B cell (primary cell): ENCODE measurements around the gene GPR35. TPM values are rescaled to one million over a fixed set of nuclear protein-coding genes. Genes with fewer than 3 reads are reported as not detected.

Source experiments
- ATAC-seq: fragments of 200-7000 bp; cut with Tn5 transposase; one replicate; pipeline ENCODE4 v1.10.0; 2021; ENCODE audit warnings: low read depth, mild to moderate bottlenecking, moderate number of reproducible peaks, moderate library complexity
- CTCF ChIA-PET: fragments of 350-600 bp; sonication (Branson Sonifier 250); formaldehyde crosslinking; loops from one replicate; lab custom pipeline; 2021; ENCODE audit warnings: antibody characterized with exemption, inconsistent platforms; lab: Charles Lee
- POLR2A ChIA-PET: fragments of 350-600 bp; sonication (Branson Sonifier 250); formaldehyde crosslinking; loops from one replicate; lab custom pipeline; 2021; ENCODE audit warnings: antibody characterized with exemption; lab: Charles Lee
- DNase-seq: peaks from one replicate; pipeline ENCODE4 v3.0.0; 2013
- H2AFZ ChIP-seq: 2 replicates; pipeline ENCODE4 v1.6.1; 2012; ENCODE audit warnings: mild to moderate bottlenecking, low read depth, low read length; ENCODE audit not compliant: insufficient read depth, poor library complexity, severe bottlenecking
- H3K27ac ChIP-seq, 2 donors: 1 replicate in 1 of 2; 2 replicates in 1 of 2; pipeline ENCODE4 v1.5.1; 2012 to 2013; ENCODE audit warnings: low read length in 2 of 2, mild to moderate bottlenecking in 2 of 2, moderate library complexity in 1 of 2
- H3K27me3 ChIP-seq, 4 experiments: fragments of 200-600 bp in 1 of 4; sonication (generic) in 1 of 4; replicated peaks in 1 of 4; 1 replicate in 2 of 4; 2 replicates in 2 of 4; pipeline versions ENCODE4 v1.6.1 to v1.7.0; 2013 to 2016; ENCODE audit warnings: low read length in 3 of 4, mild to moderate bottlenecking in 2 of 4, mixed read lengths in 1 of 4, moderate library complexity in 1 of 4; ENCODE audit not compliant: insufficient read depth in 4 of 4, control insufficient read depth in 3 of 4; ENCODE audit errors: control extremely low read depth in 1 of 4
- H3K36me3 ChIP-seq, 2 experiments: replicated peaks in 1 of 2; 1 replicate in 1 of 2; 2 replicates in 1 of 2; pipeline versions ENCODE4 v1.6.1 to v1.7.1; 2013; ENCODE audit warnings: low read length in 1 of 2; ENCODE audit not compliant: insufficient read depth in 2 of 2, control insufficient read depth in 1 of 2; ENCODE audit errors: control extremely low read depth in 1 of 2, extremely low read depth in 1 of 2
- H3K4me1 ChIP-seq, 2 donors: fragments of 200-600 bp in 1 of 2; sonication (generic) in 1 of 2; 1 replicate in 1 of 2; 2 replicates in 1 of 2; pipeline versions ENCODE4 v1.5.1 to v1.6.1; 2013 to 2017; ENCODE audit warnings: low read length in 2 of 2; ENCODE audit not compliant: control insufficient read depth in 2 of 2, insufficient read depth in 2 of 2
- H3K4me2 ChIP-seq: replicated peaks from 2 replicates; pipeline ENCODE3; 2012; ENCODE audit warnings: mild to moderate bottlenecking, low read depth, low read length; ENCODE audit not compliant: poor library complexity, severe bottlenecking
- H3K4me3 ChIP-seq, 5 experiments: fragments of 200-600 bp in 1 of 5; sonication (generic) in 1 of 5; 1 replicate in 3 of 5; 2 replicates in 2 of 5; pipeline versions ENCODE4 v1.5.1 to v1.7.0; 2011 to 2016; ENCODE audit warnings: low read length in 4 of 5, mild to moderate bottlenecking in 4 of 5, low read depth in 2 of 5, control low read depth in 1 of 5, moderate library complexity in 1 of 5; ENCODE audit not compliant: insufficient read depth in 1 of 5; ENCODE audit errors: control extremely low read depth in 1 of 5, extremely low read depth in 1 of 5
- H3K79me2 ChIP-seq: fragments of 200-600 bp; sonication (generic); one replicate; pipeline ENCODE4 v1.6.0; 2016; ENCODE audit warnings: low read length; ENCODE audit not compliant: control insufficient read depth, insufficient read depth
- H3K9ac ChIP-seq: fragments of 200-600 bp; sonication (generic); 2 replicates; pipeline ENCODE4 v1.6.1; 2017; ENCODE audit warnings: mild to moderate bottlenecking, low read length, moderate library complexity
- H3K9me3 ChIP-seq, 3 donors: one replicate each; pipeline versions ENCODE4 v1.6.1 to v1.7.1; 2013; ENCODE audit warnings: low read length in 2 of 3; ENCODE audit not compliant: control insufficient read depth in 2 of 3, insufficient read depth in 1 of 3; ENCODE audit errors: control extremely low read depth in 1 of 3
- H4K20me1 ChIP-seq: 2 replicates; pipeline ENCODE4 v1.6.0; 2012; ENCODE audit warnings: mild to moderate bottlenecking, low read length; ENCODE audit not compliant: insufficient read depth, control insufficient read depth, poor library complexity, severe bottlenecking
- H3K27ac Mint-ChIP-seq: one replicate; pipeline ENCODE4 v1.8.0; 2021; ENCODE audit warnings: mixed read lengths
- H3K27me3 Mint-ChIP-seq: one replicate; pipeline ENCODE4 v1.8.0; 2021; ENCODE audit warnings: mixed read lengths
- H3K4me1 Mint-ChIP-seq: one replicate; pipeline ENCODE4 v1.8.0; 2021; ENCODE audit warnings: mixed read lengths
- H3K4me3 Mint-ChIP-seq: one replicate; pipeline ENCODE4 v1.8.0; 2021; ENCODE audit warnings: mixed read lengths
- H3K9me3 Mint-ChIP-seq: one replicate; pipeline ENCODE4 v1.8.0; 2022; ENCODE audit warnings: mixed read lengths; ENCODE audit not compliant: insufficient read depth
- CTCF ChIP-seq: fragments of 200-600 bp; IDR thresholded peaks from one replicate; pipeline ENCODE4 v1.8.0; 2022; ENCODE audit warnings: antibody characterized with exemption, mild to moderate bottlenecking
- EZH2 ChIP-seq: IDR thresholded peaks from 2 replicates; pipeline ENCODE4 v1.6.1; 2012; ENCODE audit warnings: borderline replicate concordance, low read depth, mild to moderate bottlenecking, moderate library complexity, low read length; ENCODE audit not compliant: insufficient read depth, poor library complexity, severe bottlenecking
- WGBS: methylation state at CpG from one replicate; pipeline ENCODE4 v1.1.5; 2013; ENCODE audit warnings: missing lambda C conversion rate; ENCODE audit not compliant: insufficient coverage; 5-methylcytosine and 5-hydroxymethylcytosine counted together
- intact Hi-C: fragments of 100-400 bp; cut with micrococcal nuclease; formaldehyde crosslinking; loops from one replicate; pipeline ENCODE4 v1.10.0; 2022
- polyA plus RNA-seq: library from polyadenylated mRNA; depleted of rRNA; stranded (reverse); fragments of >200 nt; gene quantifications from 2 replicates; pipeline ENCODE4 v1.2.3, GENCODE V29; 2012
- total RNA-seq, 2 donors: library from RNA; stranded (reverse); fragments of 120-200 nt in 1 of 2; gene quantifications; 1 replicate in 1 of 2; 2 replicates in 1 of 2; pipeline versions ENCODE4 v1.2.3 to v1.2.4, GENCODE V29; 2013 to 2022

The GPR35 gene
- total and polyA plus RNA-seq, 2 donors (not counting 1 experiment from before 2014, with no cell fraction given), result 1.8 to 9.6 TPM

GRCh38 chr2:240579771-240580614 is 45.3 kb upstream of the GPR35 start:
- peak overlapping the region; percentile 70 for H3K27ac Mint-ChIP-seq
- ATAC-seq (peak; percentile 21), DNase-seq (peak; percentile 63)
- H3K36me3 ChIP-seq, result peaks cover 0 to 35% of the 10 kb centered on the region in 2 experiments
- H3K4me1 Mint-ChIP-seq, result peaks cover 40% of the 10 kb centered on the region
- H3K4me2 ChIP-seq, result peak overlapping the region; percentile 12
- H3K9me3 Mint-ChIP-seq, result no peaks in the 10 kb centered on the region
- peaks cover 91% of the 10 kb centered on the region for H4K20me1 ChIP-seq
- peaks cover 0 to 5% (median 0%) of the 10 kb centered on the region in 3 donors for H3K9me3 ChIP-seq
- H3K9ac ChIP-seq, result no peak overlapping the region
- no peak overlapping the region for H3K4me3 ChIP-seq
- no peak overlapping the region for H3K4me3 Mint-ChIP-seq
- peaks cover 9 to 27% of the 10 kb centered on the region in 2 donors for H3K4me1 ChIP-seq
- TF ChIP-seq CTCF (peak; percentile 13), EZH2 (no peak)
- peaks cover 66% of the 10 kb centered on the region for H3K79me2 ChIP-seq
- intact Hi-C loops, result no loop called here
- POLR2A ChIA-PET, result interaction anchor here (1.2 kb wide), 1 partner anchor 13 kb away, joined by 4 read pairs; no protein-coding TSS in a partner anchor
- no peak overlapping the region for H2AFZ ChIP-seq
- H3K27me3 ChIP-seq, result no peaks in the 10 kb centered on the region
- H3K27ac ChIP-seq, result no peak overlapping the region
- CTCF ChIA-PET, result interaction anchor here (0.9 to 1.7 kb wide), 5 partner anchors 11 to 66 kb away, joined by 3 to 15 read pairs (median 6); no protein-coding TSS in a partner anchor
- no peaks in the 10 kb centered on the region for H3K27me3 Mint-ChIP-seq
- 80% methylated on average over 24 of the region's 27 CpGs for WGBS

GRCh38 chr2:240581811-240582210 is 43.5 kb upstream of the GPR35 start:
- intact Hi-C loops, result no loop called here
- Mint-ChIP-seq H3K9me3 (no peaks in the 10 kb centered on the region), H3K4me3 (no peak overlapping the region), H3K27me3 (no peaks in the 10 kb centered on the region), H3K27ac (no peak overlapping the region), H3K4me1 (peaks cover 49% of the 10 kb centered on the region)
- no peak for ATAC-seq
- Histone ChIP-seq H3K4me1 (peaks cover 17 to 35% of the 10 kb centered on the region in 2 donors), H3K4me2 (no peak overlapping the region), H3K79me2 (peaks cover 71% of the 10 kb centered on the region), H3K9ac (no peak overlapping the region), H3K27ac (no peak overlapping the region), H3K36me3 (peaks cover 0 to 16% of the 10 kb centered on the region in 2 experiments), H3K9me3 (peaks cover 0 to 5% (median 0%) of the 10 kb centered on the region in 3 donors), H3K4me3 (no peak overlapping the region), H3K27me3 (no peaks in the 10 kb centered on the region), H2AFZ (no peak overlapping the region), H4K20me1 (peaks cover 83% of the 10 kb centered on the region)
- POLR2A ChIA-PET, result interaction anchor here (1.0 kb wide), 1 partner anchor 13 kb away, joined by 4 read pairs; no protein-coding TSS in a partner anchor
- CTCF ChIA-PET, result interaction anchor here (1.1 to 1.5 kb wide), 3 partner anchors 13 to 68 kb away, joined by 3 to 7 read pairs (median 4); partner anchors contain the start of gene RNPEPL1
- TF ChIP-seq EZH2, result no peak
- TF ChIP-seq CTCF, result no peak
- DNase-seq, result no peak
- 100% methylated on average over 4 of the region's 5 CpGs for WGBS
